ENCODE results near the gene KRT80.
A peak's percentile ranks its signal among the peaks of the same experiment; 100 is the strongest.

KRT80 gene

GRCh38 chr12:52210925-52211650, 19.3 kb upstream of the KRT80 start:
- no peak for DNase-seq (ENCODE audit: low read depth, low spot score)

DNA sequence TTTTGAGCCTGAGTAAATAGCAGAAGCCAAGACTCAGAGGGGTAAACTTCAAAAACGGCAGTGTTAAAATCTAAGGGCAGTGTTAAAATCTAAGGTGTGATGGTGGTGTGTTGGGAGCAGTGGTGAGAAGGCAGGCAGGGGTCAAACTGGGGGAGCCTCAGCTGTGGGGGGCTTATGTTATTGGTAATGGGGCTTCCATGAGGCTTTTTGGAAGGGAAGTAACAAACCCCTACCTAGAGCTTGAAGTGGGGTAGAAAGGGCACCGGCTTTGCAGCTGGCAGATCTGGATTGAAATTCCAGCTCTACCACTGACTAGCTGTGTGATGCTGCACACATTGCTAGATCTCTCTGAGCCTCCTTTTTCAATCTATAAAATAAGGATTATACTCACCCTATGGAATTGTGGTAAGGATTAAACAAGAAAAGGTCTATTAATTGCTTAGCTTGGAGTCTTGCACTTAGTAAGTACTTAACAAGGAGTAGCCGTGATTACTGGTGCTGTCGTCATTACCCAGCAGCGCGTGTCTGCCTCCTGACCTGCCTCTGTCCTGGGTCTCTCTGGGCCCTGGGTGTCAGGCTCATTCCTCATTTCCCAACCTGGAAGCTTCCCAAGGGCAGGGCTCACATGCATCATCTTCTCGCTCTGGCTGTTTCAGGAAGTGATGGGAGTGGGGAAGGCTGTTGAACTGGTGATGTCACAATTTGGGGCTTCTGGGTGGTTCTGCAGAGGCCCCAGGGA, 18.5 kb upstream of the KRT80 start:
- DNase-seq (ENCODE audit: low read depth, low spot score) = no peak

DNA sequence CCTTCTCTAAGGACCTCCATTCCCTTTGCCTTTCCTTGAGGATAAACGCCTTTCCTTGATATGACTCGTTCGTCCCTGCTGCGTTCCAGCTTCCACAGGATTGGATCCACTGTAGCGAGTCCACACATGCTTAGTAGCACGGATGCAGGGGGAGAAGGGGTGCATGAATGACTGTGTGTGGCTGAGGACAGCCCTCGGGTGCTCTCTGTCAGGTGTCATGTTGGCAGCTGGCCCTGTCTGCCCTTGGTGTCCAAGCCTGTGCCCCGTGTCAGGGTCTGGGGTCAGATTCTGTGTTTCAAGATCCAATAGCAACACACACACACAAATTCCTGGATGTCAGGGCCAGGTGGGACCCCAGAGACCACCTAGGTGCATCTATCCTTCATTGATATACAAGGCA, 17.5 kb upstream of the KRT80 start:
- DNase-seq (ENCODE audit: low read depth, low spot score) = no peak

DNA sequence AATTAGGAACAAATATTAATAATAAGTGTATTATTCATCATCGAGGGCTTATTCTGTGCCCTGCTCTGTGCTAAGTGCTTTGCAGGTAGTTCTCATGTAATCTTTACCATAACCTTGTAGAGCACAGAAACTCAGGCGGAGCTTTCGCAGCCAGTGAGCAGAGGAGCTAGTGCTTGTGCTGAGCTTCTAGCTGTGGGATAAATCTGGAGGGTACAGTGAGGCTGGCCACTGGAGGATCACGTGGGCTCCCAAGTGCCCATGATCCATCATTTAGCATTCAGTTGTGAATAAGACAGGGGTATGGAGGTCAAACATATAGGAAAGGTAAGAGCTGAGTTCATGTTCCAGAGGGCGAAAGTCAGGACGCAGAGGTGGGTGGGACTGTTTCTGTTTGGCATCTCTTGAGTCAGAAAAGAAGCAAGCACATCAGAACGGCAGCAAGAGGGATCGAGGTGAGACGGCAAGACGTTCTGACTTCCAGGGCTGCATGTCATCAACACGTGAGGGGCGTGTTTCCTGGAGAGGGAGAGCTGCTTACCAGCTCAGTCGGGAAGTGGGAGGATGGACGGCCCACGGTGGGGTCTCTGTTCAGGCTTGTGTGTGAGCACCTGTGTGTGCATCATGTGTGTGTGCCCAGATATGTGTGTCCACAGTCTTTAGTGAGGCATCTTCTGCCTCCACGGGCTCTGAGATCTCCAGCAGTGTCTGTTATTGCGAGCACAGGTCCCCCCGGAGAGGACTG, 16.8 kb upstream of the KRT80 start:
- DNase-seq (ENCODE audit: low read depth, low spot score) = no peak

DNA sequence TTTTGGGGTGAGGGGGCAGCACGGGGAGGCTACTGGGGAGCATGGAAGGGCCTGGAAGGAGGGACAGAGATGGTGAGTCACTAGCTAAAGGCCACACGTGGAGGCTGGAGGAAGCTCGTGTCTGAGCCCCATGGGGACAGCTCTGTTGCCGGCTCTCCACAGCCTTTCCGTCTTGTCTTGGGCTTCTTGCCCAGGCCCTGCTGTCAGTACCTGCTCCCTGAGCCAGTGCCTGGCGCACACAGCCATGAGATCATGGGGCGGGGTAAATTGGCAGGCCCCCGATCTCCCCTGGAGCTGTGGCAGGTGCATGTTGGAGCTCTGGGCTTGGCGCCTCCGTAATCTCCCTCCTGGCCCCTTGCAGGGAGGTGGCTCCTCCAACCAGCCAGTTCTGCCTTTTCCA, 16.1 kb upstream of the KRT80 start:
- no peak for DNase-seq (ENCODE audit: low read depth, low spot score)

DNA sequence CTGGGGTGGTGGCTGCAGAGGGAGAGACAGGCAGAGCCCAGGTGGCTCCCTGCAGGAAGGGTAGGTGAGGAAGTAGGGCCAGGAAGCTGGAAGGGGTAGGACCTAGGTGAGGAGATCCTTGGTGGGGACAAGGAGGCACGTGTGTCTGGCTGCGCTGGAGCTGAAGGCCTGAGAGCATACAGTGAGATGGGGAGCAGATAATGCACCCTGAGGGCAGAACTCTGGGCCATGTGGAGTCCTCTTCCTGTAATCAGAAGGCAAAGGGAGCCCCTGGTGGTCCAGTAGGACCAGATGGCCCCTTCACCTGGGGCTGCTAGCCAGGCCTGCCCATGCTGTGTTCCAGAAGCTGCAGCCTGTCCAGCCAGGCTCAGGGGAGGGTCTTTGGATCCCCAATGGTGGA, 15.3 kb upstream of the KRT80 start:
- DNase-seq (ENCODE audit: low read depth, low spot score) = no peak

- DNase-seq (ENCODE audit: low read depth, low spot score) = no peak
Observed at GRCh38 chr12:52206304-52207040, 14.7 kb upstream of the KRT80 start.

- no peak for DNase-seq (ENCODE audit: low read depth, low spot score)
Observed at GRCh38 chr12:52205612-52206303, 13.9 kb upstream of the KRT80 start.

GRCh38 chr12:52204931-52205505, 13.2 kb upstream of the KRT80 start:
- DNase-seq (ENCODE audit: low read depth, low spot score) = no peak

GRCh38 chr12:52204095-52204930, 12.5 kb upstream of the KRT80 start:
- DNase-seq (ENCODE audit: low read depth, low spot score) = no peak

- peak; percentile 55 for DNase-seq (ENCODE audit: low read depth, low spot score)
Observed at GRCh38 chr12:52203079-52203921, 11.5 kb upstream of the KRT80 start.

DNA sequence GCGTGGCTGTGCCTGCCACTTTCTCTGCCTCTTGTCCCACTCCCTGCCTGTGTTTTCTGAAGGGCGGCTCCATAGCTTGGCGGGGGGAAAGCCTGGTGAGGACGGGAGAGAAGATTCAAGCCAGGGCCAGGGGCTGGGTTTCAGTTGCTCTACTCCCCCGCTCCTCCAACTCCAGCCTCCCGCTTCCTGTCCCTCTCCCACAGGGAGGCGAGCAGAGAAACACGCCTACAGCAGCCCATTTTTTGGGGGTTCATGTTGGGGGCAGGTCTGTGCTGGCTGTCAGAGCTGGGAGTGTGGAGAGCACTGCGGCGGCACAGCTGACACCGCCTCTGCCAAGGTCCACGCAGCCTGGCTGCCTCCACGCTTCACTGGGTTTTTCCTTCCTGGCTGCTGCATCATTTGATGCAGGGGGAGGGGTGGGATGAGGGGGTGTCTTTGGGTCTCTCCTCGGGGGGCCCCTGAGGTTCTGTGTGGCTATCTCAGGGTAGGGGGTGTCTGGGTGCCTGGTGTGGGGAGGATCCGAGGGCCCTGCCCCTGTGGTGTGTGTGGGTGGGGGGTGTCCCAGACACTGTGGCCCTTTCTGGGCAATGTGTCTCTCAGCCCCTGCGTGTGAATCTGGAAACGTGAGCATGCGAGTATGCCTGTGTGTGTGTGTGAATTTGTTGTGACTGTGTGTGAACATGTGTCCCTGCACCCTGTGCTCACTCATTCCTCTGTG, 10.7 kb upstream of the KRT80 start:
- DNase-seq (ENCODE audit: low read depth, low spot score) = no peak

- no peak for DNase-seq (ENCODE audit: low read depth, low spot score)
Observed at GRCh38 chr12:52201451-52201839, 9.6 kb upstream of the KRT80 start.

DNA sequence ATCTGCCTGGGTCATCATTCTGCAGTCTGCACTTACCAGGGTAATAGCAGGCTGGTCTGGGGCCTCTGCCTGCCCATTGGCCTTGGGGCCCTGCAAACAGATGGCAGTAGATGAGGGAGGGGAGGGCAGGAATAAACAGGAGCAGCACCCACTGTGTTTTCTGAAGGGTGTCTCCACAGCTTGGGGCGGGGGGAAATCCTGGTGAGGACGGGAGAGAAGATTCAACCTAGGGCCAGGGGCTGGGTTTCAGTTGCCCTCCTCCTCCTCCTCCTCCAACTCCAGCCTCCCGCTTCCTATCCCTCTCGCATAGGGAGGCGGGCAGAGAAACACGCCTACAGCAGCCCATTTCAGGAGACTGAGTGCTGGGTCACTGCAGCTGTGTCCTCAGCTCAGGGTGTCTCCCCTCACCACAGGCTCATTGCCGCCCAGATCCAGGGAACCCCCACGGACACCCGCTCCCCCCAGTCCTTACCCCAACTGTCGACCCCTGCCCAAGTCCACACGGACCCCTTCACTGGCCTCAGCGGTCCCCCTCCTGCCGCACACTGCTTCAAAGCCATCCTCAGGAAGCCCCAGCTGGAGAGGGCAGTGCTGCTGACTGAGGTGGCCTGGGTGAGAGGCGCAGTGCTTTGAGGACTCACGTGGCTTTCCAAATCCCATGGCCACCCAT, 9.1 kb upstream of the KRT80 start:
- DNase-seq (ENCODE audit: low read depth, low spot score) = no peak

- peak; percentile 83 for DNase-seq (ENCODE audit: low read depth, low spot score)
Observed at GRCh38 chr12:52200086-52200780, 8.4 kb upstream of the KRT80 start.

- peak; percentile 69 for DNase-seq (ENCODE audit: low read depth, low spot score)
Observed at GRCh38 chr12:52199294-52199919, 7.6 kb upstream of the KRT80 start.
